ENCODE data around the gene DNMT1. TPM values are rescaled to one million over a fixed set of nuclear protein-coding genes. Genes with fewer than 3 reads are reported as not detected.
"Not testable (repeated sequence)": the region's sequence is repeated elsewhere in the genome, so short reads cannot be mapped to it uniquely, and the experiment has no call there.

DNMT1 gene
- total RNA-seq, 1 experiment from 2014 or later, result 192 TPM

DNA sequence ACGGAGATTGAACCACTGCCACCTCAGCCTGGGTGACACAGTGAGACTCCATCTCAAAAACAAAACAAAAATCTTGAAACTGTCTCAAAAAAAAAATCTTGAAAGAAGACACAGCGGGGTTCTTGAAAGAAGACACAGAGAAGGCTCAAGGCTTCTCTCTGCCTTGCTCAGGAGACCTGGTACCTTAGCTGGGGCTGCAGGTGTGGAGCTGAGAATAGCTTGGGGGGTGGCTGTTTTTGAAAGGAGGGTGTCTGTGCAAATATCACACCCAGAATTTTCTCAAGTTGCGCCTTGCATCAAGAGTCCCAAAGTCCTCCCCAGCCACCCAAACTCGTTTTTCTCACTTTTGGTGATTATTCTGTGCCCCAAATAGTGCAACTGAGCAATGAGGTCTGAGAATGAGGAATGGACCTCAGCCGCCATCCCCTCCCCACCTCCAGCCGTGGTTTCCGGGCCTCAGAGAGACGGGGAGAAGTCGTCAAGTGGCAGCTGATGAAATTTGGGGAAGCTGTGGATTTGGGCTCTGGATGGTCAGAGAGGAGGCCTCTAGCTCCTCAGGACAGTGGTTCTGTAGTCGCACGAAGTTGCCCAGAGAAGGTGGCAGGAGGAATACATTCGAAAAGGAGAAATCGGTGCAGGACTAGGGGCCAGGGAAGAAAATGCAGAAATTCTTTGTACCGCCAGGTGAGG lies 27.6 kb upstream of the DNMT1 start:
- DNase-seq (ENCODE audit: low read depth), result no peak

- DNase-seq (ENCODE audit: low read depth), result no peak
Observed at GRCh38 chr19:10220695-10221094, 25.9 kb upstream of the DNMT1 start.

DNA sequence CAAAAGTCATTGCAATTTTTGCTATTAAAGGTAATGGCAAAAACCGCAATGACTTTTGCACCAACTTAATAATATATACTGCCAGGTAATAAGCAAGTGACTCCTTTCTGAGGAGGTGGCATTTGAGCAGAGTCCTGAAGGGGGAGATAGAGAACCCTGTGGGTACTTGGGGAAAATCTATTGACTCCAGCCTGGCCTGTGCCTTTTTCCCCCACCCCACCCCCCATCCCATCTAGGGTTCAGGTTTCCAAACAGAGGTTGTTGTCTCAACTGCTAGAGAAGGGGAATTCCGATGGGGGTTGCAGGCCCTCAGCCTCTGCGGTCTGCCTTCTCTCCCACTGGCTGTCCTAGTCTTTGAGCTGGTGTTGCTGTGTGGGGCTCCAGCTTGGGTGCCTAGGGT lies 24.9 kb upstream of the DNMT1 start:
- DNase-seq (ENCODE audit: low read depth), result no peak

DNA sequence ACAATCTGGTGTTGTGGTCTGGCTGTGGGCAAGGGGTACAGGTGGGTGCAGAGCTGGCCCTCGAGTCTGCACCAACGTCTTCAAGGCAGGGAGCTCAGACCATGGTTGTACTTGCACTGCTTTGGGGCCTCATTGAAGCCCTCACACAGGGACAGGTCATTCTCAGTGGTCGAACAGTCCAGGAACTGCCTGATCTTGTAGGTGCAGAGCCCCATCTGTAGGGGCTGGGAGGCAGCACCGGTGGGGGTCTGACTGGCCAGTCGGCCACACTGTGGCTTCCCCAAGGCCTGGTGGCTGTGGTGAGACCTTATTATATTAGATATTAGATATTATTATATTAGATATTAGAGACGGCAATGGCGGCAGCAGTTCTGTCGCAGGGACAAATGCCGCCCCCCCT lies 22.3 kb upstream of the DNMT1 start:
- no peak for DNase-seq (ENCODE audit: low read depth)

DNA sequence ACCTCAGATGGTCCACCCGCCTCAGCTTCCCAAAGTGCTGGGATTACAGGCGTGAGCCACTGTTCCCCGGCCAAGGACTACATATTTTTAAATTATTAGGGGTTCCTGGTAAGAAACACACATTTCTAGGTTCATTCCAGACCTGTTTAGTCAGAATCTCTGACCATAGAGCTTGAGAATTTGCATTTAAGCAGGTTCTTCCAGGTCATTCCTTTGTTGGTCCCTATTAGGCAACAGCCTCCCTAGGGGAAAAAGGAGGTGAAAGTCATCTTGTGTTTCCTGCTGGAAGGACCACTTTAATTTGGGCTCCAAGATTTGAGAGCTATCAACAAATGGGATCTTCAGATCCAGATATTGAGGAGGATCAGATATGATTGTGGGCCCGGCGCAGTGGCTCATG lies 20.0 kb upstream of the DNMT1 start:
- no peak for DNase-seq (ENCODE audit: low read depth)

DNA sequence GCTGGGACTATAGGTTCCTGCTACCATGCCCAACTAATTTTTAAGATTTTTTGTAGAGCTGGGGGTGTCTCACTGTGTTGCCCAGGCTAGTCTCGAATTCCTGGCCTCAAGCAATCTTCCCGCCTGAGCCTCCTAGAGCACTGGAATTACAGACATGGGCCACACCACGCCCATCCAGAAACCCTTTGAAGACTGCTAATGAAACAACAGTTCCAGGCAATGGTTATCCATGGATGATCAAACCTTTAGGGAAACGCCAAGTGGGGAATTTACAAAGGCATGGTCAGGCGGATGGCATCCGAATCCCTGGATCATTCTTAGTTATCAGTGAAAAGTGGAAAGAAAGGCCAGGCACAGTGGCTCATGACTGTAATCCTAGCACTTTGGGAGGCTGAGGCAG lies 16.9 kb upstream of the DNMT1 start:
- DNase-seq (ENCODE audit: low read depth), result no peak

- DNase-seq (ENCODE audit: low read depth), result no peak
Observed at GRCh38 chr19:10211061-10211460, 16.3 kb upstream of the DNMT1 start.

DNA sequence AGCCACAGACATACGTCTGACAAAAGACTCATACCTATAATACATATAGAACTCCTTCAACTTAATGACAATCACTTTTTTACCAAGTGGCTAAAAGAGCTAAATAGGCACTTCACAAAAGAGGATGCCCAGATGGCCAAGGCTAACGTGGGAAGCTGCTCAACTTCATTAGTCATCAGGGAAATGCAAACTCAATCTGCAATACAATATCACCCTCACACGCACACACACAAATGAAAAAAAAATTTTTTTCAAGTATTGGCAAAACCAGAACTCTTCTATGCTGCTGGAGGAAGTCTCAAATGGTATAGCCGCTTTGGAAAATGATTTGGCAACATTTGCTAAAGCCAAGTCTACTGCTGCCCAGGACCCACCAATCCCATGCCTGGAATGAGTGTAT lies 14.6 kb upstream of the DNMT1 start:
- DNase-seq (ENCODE audit: low read depth), result peak; percentile 69

GRCh38 chr19:10207026-10207425 lies 12.3 kb upstream of the DNMT1 start:
- no peak for DNase-seq (ENCODE audit: low read depth)

DNA sequence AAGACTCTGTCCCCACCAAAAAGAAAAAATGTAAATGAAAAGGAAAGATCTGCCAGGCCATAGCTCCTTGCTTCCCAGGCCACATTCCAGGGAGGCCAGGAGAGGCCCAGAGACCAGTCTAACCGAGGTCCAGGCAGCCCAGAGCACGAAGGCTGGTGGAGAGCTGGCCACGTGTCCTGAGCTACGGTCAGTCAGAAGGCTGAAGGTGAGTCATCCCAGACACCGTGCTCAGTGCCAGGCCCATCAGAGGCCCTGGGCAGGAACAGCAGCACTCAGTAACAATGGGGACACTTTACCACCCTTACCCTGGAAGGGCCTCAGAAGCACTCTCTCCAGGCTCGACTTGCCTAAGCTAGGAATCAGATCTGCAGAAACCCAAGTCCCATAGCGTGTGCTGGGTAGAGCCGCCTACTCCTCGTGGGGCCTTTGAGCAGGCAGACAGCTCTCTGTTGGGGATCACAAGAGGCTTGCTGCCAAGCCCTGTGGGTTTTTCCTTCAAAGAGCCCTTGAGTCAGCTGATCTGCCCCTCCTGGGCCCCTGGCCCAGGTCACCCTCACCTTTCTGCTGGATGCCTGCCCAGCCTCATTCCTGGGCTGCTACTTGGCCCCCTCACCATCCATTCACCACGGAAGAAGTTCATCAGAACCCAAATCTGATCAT lies 11.6 kb upstream of the DNMT1 start:
- DNase-seq (ENCODE audit: low read depth), result no peak

DNA sequence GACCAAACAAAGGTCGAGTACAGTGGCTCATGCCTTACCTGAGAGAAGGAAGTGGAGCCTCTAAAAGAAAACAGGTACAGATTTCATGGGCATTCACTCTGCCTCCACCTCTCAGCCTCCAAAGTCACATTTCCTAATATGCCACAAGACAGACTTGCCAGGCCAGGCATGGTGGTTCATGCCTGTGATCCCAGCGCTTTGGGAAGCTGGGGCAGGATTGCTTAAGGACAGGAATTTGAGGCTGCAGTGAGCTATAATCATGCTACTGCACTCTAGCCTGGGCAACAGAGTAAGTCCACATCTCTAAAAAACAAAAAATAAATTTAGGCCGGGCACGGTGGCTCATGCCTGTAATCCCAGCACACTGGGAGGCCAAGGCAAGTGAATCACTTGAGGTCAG lies 10.9 kb upstream of the DNMT1 start:
- no peak for DNase-seq (ENCODE audit: low read depth)

DNA sequence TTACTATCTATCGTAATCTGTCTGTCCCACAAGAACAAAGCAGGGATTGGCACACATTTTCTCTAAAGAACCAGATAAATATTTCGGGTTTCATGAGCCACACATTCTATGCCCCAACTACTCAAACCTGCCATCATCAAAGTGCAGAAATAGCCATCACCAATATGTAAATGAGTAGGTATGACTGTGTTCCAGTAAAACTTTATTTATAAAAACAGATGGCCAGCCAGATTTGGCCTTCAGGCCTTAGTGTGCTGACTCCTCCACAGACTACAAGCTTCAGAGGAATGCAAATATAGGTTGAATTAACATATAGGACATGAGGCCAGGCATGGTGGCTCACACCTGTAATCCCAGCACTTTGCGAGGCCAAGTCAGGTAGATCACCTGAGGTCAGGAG lies 8.9 kb upstream of the DNMT1 start:
- DNase-seq (ENCODE audit: low read depth), result no peak

DNA sequence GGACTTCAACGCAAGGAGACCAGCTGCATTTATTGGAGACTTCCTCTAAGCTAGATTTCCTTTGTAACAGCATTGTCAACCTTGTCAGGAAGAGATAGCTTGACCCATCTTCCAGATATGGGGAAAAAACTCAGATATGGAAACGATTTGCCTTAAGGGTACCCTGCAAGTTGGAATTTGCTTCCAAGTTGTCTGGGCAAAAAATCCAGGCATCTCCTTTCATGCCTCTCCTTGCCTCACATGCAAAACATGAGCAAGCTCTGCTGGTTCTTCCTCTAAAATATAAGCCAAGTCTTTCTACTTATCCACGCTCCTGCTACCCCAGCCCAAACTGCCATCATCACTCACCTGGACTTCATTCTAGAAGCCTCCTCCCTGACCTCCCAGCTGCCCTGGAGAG lies 6.4 kb upstream of the DNMT1 start:
- DNase-seq (ENCODE audit: low read depth), result no peak

GRCh38 chr19:10200101-10200500 lies 5.3 kb upstream of the DNMT1 start:
- not testable (repeated sequence) for DNase-seq (ENCODE audit: low read depth)

DNA sequence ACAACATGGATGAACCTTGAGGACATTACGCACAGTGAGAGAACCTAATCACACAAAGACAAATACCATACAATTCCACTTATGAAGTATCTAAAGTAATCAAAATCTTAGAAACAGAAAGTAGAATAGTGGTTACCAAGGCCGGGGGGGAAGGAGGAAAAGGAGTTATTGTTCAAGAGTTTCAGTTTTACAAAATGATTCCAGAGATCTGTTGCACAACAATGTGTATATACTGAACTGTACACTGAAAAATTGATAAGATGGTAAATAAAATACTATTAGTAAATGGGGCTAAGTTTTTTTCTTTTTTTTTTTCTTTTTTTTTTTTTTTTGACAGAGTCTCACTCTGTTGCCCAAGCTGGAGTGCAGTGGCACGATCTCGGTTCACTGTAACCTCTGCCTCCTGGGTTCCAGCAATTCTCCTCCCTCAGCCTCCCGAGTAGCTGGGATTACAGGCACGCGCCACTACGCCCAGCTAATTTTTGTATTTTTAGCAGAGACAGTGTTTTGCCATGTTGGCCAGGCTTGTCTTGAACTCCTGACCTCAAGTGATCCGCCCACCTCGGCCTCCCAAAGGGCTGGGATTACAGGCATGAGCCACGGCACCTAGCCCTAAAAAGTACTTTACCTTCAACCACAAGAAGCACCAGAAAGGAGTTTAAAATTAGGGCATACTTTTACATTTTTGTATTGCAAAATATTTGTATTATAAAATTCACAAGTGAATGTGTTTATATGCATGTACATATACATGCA lies 4.3 kb upstream of the DNMT1 start:
- not testable (repeated sequence) for DNase-seq (ENCODE audit: low read depth)

- no peak for DNase-seq (ENCODE audit: low read depth)
Observed at GRCh38 chr19:10195199-10195519, 406 bp upstream of the DNMT1 start.

GRCh38 chr19:10193790-10194499 lies 808 bp downstream of the DNMT1 start:
- peak; percentile 56 for DNase-seq (ENCODE audit: low read depth)

- DNase-seq (ENCODE audit: low read depth), result no peak
Observed at GRCh38 chr19:10192922-10193321, 1.8 kb downstream of the DNMT1 start.

GRCh38 chr19:10191347-10191746 lies 3.4 kb downstream of the DNMT1 start:
- DNase-seq (ENCODE audit: low read depth), result no peak

DNA sequence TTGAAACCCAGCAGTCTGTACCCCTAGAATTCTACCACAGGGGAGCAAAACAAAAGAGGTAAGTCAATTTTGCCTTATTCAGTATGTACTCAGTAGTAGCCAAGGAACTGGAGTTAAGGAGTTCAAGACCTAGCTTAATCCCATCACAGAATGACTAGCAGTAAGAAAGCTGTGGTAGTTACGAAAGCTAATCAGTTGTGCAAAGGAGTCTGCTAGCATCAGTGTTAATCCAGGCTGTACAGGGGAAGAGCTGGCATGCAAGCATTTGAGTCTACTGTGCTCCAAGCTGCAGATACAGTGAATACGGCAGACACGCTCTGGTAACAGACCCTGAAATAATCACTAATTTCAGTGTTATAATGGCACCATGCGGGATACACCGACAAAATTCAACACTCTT lies 4.7 kb downstream of the DNMT1 start:
- DNase-seq (ENCODE audit: low read depth), result no peak

GRCh38 chr19:10189616-10190015 lies 5.1 kb downstream of the DNMT1 start:
- DNase-seq (ENCODE audit: low read depth), result no peak

- no peak for DNase-seq (ENCODE audit: low read depth)
Observed at GRCh38 chr19:10187315-10187714, 7.4 kb downstream of the DNMT1 start.
